ENCODE results near the gene CEACAM1.

Gene CEACAM1

GRCh38 chr19:42568006-42568405, 39.7 kb upstream of the CEACAM1 start:
- DNase-seq (ENCODE audit: low read depth in 1 of 2, low spot score in 1 of 2), result peak in 1 of 2 experiments; percentile 94
- peak; percentile 50; the same call in 1 of the 2 replicates for TF ChIP-seq SPI1 (IDR thresholded peaks at IDR 0.05; ENCODE audit: borderline replicate concordance, low read depth)
- TF ChIP-seq REST (IDR thresholded peaks at IDR 0.05; ENCODE audit: insufficient replicate concordance, low read depth), result no peak
- no peak for TF ChIP-seq CTCF (IDR thresholded peaks at IDR 0.05; ENCODE audit: insufficient read depth, low read length)
- peak; percentile 44; the same call in 1 of the 2 replicates for TF ChIP-seq POLR2AphosphoS5 (IDR thresholded peaks at IDR 0.05; ENCODE audit: low read depth)
- Histone ChIP-seq H3K27me3 (ENCODE audit: insufficient read depth, poor library complexity, severe bottlenecking) (no peaks in the 10 kb centered on the region), H3K27ac (replicated peaks) (peak overlapping the region; percentile 96), H3K4me3 (replicated peaks; ENCODE audit: insufficient read depth, low read length) (no peak overlapping the region)

- Histone ChIP-seq H3K27me3 (ENCODE audit: insufficient read depth, poor library complexity, severe bottlenecking) (no peaks in the 10 kb centered on the region), H3K4me3 (replicated peaks; ENCODE audit: insufficient read depth, low read length) (no peak overlapping the region), H3K27ac (replicated peaks) (peak overlapping the region; percentile 96)
- no peak for DNase-seq (ENCODE audit: low read depth in 1 of 2, low spot score in 1 of 2)
- TF ChIP-seq CTCF (IDR thresholded peaks at IDR 0.05; ENCODE audit: insufficient read depth, low read length), result no peak
- TF ChIP-seq REST (IDR thresholded peaks at IDR 0.05; ENCODE audit: insufficient replicate concordance, low read depth), result no peak
- no peak for TF ChIP-seq GABPA (IDR thresholded peaks at IDR 0.05; ENCODE audit: low read depth)
Measured at GRCh38 chr19:42567567-42567966, 39.3 kb upstream of the CEACAM1 start.

- peak; percentile 49 for TF ChIP-seq CTCF (IDR thresholded peaks at IDR 0.05; ENCODE audit: insufficient read depth, low read length)
- TF ChIP-seq REST (IDR thresholded peaks at IDR 0.05; ENCODE audit: insufficient replicate concordance, low read depth), result no peak
- no peak for TF ChIP-seq SPI1 (IDR thresholded peaks at IDR 0.05; ENCODE audit: borderline replicate concordance, low read depth)
- no peak for TF ChIP-seq GABPA (IDR thresholded peaks at IDR 0.05; ENCODE audit: low read depth)
- DNase-seq (ENCODE audit: low read depth in 1 of 2, low spot score in 1 of 2), result peak; percentile 38 to 61
- H3K27me3 ChIP-seq (ENCODE audit: insufficient read depth, poor library complexity, severe bottlenecking), result no peaks in the 10 kb centered on the region
- H3K4me3 ChIP-seq (replicated peaks; ENCODE audit: insufficient read depth, low read length), result no peak overlapping the region
- no peak overlapping the region for H3K27ac ChIP-seq (replicated peaks)
Measured at GRCh38 chr19:42563352-42564210, 35.3 kb upstream of the CEACAM1 start.
